MV-4-11 (cell line): Measurements from ENCODE around the gene H2AZ1.
"Not testable (repeated sequence)": the region's sequence is repeated elsewhere in the genome, so short reads cannot be mapped to it uniquely, and the experiment has no call there.

Source experiments
- DNase-seq: peaks from one replicate; lab custom pipeline; 2025; lab: John Stamatoyannopoulos, UW

Gene H2AZ1

GRCh38 chr4:99949999-99950912, at the start of gene H2AZ1:
TSS of gene H2AZ1 (minus strand) at chr4:99950275. CDS start at chr4:99950170, 105 bp downstream.
- peak; percentile 96 for DNase-seq

DNA sequence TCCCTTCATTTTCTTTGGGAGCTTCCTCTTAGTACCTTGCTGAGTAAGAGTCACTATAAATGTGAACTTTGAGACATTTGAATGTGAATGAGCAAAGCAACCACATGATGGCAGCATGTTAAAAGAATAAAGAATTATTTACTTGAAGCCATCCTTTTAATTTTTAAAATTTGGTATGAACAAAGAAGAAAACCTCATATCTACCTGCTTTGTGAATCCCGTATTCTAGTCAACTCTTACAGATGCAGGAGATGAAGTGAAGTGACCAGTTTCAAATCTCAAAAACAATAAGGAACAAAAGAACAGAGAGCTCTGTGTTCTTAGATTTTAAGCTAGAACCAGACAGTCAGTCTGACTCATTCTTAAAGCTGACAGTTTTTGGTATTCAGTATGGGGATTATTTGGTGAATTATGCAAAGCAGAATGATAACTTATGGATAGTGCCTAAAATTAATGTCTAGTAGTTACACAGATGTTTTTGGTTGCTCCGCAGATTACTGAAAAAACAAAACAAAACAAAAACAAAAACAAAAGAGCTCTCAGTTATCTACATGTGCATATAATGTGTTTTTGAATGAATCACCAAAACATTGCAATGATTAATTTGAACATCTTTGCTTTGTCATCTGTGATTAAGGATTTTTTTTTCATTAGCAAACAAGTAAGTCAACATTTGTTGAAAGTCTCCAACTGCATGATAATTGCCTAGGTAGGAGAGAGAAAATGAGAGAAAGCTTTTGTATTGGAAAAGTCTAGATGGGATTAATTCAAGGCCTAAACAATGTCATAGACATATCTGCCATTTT, 48.2 kb upstream of the H2AZ1 start:
- no peak for DNase-seq

- DNase-seq = no peak
These were observed 41.7 kb upstream of the H2AZ1 start for GRCh38 chr4:99991741-99992140.

GRCh38 chr4:99987681-99988080, 37.6 kb upstream of the H2AZ1 start:
- DNase-seq = no peak

DNA sequence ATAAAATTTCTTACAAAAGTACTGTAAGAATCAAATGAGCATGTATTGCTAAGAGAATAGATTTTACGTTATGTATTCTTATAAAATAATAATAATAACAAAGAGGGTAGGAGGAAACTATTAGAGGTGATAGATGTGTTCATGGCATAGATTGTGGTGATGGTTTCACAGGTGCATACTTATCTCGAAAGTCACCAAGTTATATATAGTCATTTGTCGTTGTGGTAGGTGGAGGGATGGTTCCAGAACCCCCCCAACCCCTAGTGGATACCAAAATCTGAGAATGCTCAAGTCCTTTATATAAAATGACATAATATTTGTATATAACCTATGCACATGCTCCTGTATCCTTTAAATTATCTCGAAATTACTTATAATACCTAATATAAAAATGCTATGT, 36.7 kb upstream of the H2AZ1 start:
- no peak for DNase-seq

- DNase-seq = no peak
These were observed 33.3 kb upstream of the H2AZ1 start for GRCh38 chr4:99983289-99983943.

DNA sequence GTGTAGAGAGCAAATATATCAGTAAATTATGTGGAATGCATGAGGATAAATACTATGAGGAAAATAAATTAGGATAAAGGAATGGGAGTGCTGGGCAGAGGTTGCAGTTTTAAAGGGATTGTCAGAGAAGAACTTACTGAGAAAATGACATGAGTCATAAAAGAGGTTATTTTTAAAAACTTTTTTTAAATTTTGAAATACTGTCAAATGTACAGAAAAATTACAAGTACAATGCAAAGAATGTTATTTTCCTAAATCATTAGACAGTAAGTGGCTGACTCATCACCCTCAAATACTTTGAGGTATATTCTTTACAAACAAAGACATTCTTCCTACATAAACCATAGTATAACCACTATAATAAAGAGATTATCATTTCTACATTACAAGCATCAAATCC, 29.8 kb upstream of the H2AZ1 start:
- no peak for DNase-seq

GRCh38 chr4:99971453-99972111, 21.5 kb upstream of the H2AZ1 start:
- DNase-seq = no peak

GRCh38 chr4:99968330-99968729, 18.3 kb upstream of the H2AZ1 start:
- no peak for DNase-seq

- DNase-seq = no peak
These were observed 16.6 kb upstream of the H2AZ1 start for GRCh38 chr4:99966692-99967091.

DNA sequence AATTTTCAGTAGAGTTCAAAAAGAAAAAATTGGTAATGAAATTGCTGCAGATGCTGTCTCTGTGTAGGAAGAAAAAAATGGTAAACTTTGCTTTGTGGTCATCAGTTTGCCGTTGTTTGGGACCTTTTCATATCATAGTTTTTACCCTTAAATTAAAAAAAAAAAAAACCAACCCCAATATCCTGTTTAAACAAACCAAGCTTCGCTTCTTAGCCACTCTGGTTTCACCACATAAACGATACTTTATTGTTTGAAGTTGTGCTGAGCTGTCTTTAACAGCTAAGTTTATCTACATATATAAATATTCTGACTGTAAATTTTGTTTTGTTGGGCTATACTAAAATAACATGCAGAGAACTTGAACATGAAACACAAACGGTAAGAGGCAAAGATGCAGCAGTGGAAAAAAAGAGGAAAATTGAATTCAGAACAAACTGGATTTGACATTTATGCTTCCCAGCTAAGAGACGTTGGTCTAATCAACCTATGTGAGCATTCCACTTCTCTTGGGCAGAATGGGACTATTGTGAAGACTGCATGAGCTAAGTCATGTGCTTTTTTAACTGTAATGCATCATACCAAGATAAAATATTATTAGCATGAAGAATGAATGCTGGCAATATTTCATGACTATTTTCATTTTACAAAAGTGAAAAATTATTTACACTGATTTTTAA, 15.7 kb upstream of the H2AZ1 start:
- no peak for DNase-seq

- DNase-seq = no peak
These were observed 15.1 kb upstream of the H2AZ1 start for GRCh38 chr4:99965173-99965572.

- DNase-seq = no peak
These were observed 11.6 kb upstream of the H2AZ1 start for GRCh38 chr4:99961711-99962110.

DNA sequence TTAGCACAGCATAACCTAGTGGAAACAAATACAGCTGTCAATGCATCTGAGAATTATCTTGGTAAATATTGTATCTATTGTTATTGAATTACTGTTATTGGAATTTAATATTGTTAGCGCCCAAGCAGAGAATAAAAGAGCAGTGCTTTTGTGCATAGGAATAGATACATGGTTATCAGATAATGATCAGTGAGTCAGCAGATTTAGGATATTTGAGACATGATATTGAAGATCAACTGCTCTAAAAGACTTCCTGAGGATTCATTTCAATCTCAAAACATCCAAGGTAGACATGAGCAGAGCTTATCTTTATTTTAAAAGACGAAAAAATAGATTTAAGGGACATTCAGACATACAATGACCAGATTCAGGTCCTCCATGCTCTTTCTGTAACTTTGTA, 10.6 kb upstream of the H2AZ1 start:
- DNase-seq = no peak

DNA sequence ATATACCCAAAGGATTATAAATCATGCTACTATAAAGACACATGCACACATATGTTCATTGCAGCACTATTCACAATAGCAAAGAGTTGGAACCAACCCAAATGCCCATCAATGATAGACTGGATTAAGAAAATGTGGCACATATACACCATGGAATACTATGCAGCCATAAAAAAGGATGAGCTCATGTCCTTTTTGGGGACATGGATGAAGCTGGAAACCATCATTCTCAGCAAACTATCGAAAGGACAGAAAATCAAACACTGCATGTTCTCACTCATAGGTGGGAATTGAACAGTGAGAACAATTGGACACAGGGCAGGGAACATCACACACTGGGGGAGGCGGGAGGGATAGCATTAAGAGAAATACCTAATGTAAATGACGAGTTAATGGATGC, 8.1 kb upstream of the H2AZ1 start:
- DNase-seq = not testable (repeated sequence)

- no peak for DNase-seq
These were observed 809 bp upstream of the H2AZ1 start for GRCh38 chr4:99950913-99951254.

DNA sequence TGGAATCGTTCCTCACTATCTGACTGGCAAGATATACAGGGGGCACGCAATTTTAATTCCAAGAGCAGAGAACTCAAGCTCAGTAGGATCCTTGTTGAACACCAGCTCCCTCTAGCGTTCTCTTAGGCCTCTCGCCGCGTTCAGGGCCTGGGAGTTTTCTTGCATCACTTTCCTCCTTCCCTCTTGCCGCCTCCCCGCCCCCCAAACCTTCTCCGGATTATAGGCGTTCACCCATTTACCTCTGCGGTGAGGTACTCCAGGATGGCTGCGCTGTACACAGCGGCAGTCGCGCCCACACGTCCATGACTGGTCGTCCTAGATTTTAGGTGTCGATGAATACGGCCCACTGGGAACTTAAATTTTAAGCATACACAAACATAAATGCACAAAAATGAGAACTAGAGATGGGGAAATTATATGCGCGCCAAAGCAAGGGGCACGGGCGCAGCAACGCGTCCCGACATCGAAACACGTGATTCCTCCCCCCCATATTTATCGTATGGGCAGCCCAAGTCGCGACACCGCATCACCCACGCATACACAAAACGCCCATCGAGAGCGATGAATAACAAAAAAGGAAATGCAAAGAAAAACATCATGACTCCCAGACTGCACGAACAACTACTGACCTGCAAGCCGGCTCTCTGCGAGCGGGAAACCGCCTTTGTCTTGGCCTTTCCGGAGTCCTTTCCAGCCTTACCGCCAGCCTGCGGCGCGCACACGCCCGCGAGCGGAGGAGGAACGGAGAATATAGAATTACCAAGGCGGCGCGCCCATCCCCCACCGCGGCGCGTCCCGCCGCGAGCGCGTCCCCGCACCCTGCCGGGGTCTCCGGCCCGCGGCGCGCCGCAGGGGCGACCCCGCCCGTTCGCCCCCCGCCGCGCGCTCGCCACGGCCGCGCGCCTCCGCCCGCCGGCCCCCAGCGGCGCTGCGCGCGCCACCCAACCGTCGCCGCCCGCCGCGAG, 759 bp downstream of the H2AZ1 start:
- peak; percentile 92 for DNase-seq

DNA sequence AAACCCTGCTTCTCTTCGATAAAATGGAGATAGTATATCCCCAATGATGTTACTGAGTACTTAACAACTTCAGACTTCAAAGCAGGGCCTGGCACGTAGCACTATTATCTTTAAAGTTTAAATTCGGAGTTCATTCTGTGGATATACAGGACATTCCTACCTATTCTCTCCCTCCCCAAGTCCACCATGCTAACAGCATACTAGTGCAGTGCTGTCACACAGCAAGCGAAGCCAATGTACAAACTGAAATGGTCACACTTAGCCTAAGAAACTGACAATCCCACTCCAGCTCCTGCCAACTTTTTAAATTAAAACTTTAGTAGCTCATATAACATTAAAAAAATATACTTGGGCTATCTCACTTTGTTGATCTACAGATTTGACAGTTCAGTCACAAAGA, 2.5 kb downstream of the H2AZ1 start:
- no peak for DNase-seq

GRCh38 chr4:99947190-99947578, 2.9 kb downstream of the H2AZ1 start:
- DNase-seq = no peak
